GM12872 (cell line): Measurements from ENCODE around the gene SEPTIN10.

Source experiments
- TF ChIP-seq, protein P1 (sequence below): IDR thresholded peaks from 3 replicates; pipeline ENCODE4 v1.5.1; 2011; ENCODE audit warnings: low read depth, mild to moderate bottlenecking, low read length, moderate library complexity; ENCODE audit not compliant: insufficient read depth

SEPTIN10 gene

DNA sequence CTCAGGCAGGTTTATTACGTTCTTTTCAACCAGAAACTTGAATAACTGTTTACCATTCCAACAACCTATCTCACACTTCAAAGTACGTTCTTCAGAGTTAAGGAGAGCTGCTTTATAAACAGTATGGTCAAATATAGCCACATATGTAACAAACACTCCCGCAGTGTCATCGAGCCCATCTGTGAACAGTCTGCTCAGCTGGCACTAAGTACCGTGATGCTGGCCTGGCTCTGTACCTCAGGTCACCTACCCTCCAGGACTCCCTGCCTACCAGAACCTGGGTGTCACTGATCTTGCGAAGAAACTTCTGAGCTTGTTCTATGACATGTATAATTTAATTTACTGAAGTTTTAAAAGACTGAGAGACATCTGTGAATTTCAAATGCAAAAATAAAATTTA, 71.4 kb downstream of the SEPTIN10 start:
- TF ChIP-seq, protein P1, sequence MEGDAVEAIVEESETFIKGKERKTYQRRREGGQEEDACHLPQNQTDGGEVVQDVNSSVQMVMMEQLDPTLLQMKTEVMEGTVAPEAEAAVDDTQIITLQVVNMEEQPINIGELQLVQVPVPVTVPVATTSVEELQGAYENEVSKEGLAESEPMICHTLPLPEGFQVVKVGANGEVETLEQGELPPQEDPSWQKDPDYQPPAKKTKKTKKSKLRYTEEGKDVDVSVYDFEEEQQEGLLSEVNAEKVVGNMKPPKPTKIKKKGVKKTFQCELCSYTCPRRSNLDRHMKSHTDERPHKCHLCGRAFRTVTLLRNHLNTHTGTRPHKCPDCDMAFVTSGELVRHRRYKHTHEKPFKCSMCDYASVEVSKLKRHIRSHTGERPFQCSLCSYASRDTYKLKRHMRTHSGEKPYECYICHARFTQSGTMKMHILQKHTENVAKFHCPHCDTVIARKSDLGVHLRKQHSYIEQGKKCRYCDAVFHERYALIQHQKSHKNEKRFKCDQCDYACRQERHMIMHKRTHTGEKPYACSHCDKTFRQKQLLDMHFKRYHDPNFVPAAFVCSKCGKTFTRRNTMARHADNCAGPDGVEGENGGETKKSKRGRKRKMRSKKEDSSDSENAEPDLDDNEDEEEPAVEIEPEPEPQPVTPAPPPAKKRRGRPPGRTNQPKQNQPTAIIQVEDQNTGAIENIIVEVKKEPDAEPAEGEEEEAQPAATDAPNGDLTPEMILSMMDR, result no peak

GRCh38 chr2:109538546-109538945, 75.2 kb downstream of the SEPTIN10 start:
- TF ChIP-seq, protein P1, result no peak

DNA sequence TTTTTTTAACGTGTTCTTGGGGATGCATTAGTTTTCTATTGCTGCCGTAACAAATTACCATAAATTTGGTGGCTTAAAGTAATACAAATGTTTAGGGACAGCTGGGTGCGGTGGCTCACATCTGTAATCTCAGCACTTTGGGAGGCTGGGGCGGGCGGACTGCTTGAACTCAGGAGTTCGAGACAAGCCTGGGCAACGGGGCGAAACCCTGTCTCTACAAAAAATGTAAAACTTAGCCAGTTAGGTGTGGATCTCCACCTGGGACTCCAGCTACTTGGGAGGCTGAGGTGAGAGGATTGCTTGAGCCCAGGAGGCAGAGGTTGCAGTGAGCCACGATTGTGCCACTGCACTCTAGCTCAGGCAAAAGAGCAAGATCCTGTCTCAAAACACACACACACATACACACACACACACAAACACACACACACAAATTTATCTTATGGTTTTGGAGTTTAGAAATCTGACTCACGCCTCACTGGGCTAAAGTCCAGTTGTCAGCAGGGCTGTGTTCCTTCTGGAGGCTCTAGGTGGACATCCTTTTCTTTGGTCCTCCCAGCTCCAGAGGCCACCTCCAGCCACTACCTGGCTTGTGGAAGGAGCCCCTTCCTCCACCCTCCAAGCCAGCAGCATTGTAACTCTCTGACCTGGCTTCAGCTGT, 76.1 kb downstream of the SEPTIN10 start:
- TF ChIP-seq, protein P1, result no peak

GRCh38 chr2:109535217-109535946, 78.4 kb downstream of the SEPTIN10 start:
- TF ChIP-seq, protein P1, result no peak

GRCh38 chr2:109533823-109534222, 79.9 kb downstream of the SEPTIN10 start:
- TF ChIP-seq, protein P1, result no peak

GRCh38 chr2:109532728-109533076, 81.1 kb downstream of the SEPTIN10 start:
- TF ChIP-seq, protein P1, result no peak

GRCh38 chr2:109531896-109532727, 81.7 kb downstream of the SEPTIN10 start:
- TF ChIP-seq, protein P1, result no peak
